Cardiac septum (tissue), 1 donor: Measurements from ENCODE around the gene ADAMTS4. TPM values are rescaled to one million over a fixed set of nuclear protein-coding genes. Genes with fewer than 3 reads are reported as not detected.

Source experiments
- DNase-seq: peaks from one replicate; pipeline ENCODE4 v3.0.0-alpha.2; 2020; ENCODE audit warnings: low spot score
- intact Hi-C: fragments of 100-400 bp; cut with DNase I; formaldehyde crosslinking; loops from one replicate; pipeline ENCODE4 v1.14.0; 2022
- total RNA-seq: library from RNA; stranded (reverse); fragmentation: NEBNext Ultra II Directional; extraction: Animal tissue kit (Norgen Biotek cat#: 25700); gene quantifications from one replicate; pipeline ENCODE4 v1.2.1, GENCODE V29; 2021
- donor health status: DM: no; HTN: no; CAD: no.

ADAMTS4 gene
- total RNA-seq, 1 donor from 2014 or later, result 24.0 TPM

DNA sequence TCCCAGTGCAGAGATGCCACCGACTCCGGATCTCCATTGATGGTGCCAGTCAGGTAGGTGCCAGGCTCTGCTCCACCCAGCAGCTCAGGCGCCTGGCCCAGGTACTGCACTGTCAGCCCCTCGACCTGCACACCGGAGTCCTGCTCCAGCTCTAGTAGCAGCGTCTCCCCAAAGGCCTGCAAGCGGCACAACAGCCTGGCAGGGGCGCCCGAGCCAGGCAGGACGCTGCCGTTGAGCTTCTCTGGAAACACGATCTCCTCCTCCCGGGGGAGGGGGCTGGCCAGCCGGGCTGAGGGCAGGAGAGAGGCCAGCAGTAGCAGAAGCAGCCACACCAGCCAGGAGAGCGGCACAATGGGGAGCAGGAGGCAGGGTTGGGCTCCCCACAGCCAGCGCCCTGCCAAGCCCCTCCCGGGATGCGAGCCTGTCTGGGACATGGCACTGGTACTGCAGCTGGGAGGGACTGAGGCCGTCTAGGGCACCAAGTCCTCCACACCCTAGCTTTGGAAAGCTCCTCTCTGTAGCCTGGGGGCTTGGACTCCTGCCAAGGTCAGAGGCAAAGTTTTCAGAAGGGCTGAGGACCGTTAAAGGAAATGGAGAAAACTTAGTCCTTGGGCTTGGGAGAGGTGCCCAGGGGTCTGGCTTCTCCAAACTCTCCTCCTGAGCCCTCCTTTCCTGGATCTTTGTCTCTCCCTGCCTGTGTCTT lies 509 bp downstream of the ADAMTS4 start:
- intact Hi-C loops, result loop anchor here (5.0 kb wide), 1 partner anchor 529 kb away; no protein-coding TSS in a partner anchor
- DNase-seq, result no peak

DNA sequence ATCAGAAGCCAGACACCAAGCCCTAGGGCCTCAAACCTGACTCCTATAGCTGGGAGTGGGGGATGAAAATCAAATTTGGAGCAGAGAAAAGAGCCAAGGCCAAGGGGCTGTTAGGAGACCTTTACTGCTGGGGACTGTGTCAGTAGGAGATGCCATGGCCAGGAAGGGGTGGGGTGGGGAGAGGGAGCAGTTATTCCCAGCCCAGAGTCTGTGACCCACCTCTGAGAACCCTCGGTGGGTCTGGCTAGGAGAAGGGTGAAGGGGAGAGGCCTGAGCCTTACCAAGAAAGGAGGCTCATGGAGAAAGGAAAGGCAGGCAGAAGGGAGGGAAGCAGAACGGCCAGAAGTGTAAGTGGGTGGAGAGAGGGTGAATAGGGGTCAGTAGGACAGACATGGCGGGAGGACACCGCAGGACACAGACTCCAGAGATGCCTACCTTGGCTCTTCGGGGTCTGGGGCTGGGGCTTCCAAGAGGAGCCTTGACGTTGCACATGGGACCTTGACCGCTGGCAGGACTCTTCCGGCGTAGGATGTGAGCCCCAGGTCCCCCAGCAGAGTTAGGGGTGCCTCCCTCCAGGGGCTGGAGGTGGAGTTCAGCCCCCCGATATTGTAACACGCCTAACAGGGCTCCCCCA lies 1.2 kb downstream of the ADAMTS4 start:
- no peak for DNase-seq
- intact Hi-C loops, result loop anchor here (5.0 kb wide), 1 partner anchor 530 kb away; no protein-coding TSS in a partner anchor

DNA sequence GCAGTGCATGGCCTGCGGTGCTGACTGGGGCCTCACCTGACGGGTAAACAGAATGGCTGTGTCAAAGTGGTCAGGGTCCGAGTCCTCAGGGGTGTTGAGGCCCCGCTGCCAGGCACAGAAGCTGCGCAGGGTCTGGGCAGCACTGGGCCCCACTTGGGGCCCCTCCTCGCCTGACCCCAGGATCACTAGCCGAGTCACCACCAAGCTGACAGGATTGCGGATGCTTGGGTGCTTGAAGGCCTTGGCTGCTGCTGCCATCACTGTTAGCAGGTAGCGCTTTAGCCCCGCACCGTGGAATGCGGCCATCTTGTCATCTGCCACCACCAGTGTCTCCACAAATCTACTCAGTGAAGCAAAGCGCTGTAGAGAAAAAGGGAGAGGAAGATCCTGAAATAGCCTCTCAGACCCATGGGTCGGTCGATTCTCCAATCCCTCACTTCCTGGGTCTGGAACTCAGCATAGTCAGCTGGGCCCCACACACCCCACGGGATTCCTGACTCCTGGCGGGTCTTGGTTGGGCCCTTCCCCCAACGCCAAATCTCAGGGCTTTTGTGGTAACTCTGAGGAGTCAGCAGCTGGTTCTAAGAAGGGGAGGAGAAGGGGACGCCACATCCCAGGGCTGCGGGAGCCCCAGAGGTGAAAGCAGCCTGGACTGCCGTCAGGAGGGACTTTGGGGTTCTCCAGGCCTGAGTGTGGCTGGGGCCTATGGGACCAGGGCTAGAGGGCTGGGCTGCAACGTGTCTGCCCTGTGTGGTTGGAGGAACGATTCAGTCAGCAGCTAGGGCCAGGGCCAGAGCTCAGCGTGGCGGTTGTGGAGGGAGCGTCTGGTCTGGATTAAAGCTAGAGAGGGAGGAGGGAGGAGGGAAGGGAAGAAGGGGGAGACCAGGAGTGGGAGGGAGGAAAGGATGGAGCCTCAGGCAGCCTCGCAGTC lies 2.1 kb downstream of the ADAMTS4 start:
- DNase-seq, result no peak
- intact Hi-C loops, result loop anchor here (5.0 kb wide), 1 partner anchor 531 kb away; no protein-coding TSS in a partner anchor

DNA sequence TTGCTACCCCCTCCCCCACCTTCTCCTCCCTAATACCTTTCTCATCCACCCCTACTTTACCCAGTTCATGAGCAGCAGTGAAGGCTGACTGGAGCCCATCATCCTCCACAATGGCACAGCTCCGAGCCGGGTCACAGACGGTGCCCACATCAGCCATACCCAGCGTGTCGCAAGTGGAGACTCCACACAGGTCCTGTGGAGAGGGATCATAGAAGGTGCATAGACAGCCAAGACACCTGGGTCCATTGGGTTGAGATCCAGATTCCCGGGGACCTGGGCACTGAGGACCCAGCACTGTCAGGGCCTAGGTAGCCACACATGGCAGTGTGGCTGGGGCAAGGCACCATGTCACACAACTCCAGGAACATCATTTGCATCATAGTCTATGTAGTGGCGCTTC lies 2.7 kb downstream of the ADAMTS4 start:
- intact Hi-C loops, result loop anchor here (5.0 kb wide), 1 partner anchor 531 kb away; no protein-coding TSS in a partner anchor
- DNase-seq, result no peak

DNA sequence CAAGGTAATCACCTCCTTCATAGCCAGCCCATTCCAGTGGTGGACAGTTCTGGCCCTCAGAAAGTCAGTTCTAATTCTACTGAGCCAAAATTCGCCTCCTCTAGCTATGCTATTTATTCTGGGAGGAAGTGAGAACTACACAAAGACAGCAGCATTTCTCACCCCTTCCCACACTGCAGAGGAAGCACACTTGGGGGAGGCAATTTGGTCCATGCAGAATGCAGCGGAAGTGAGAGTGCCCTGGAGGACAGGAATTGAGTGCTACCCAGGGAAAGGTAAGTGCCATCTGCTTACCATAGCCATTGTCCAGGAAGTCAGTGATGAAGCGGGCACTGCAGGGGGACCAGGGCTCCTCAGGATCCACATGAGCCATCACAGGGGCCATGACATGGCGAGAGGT lies 3.7 kb downstream of the ADAMTS4 start:
- DNase-seq, result no peak
- intact Hi-C loops, result loop anchor here (5.0 kb wide), 1 partner anchor 532 kb away; no protein-coding TSS in a partner anchor

DNA sequence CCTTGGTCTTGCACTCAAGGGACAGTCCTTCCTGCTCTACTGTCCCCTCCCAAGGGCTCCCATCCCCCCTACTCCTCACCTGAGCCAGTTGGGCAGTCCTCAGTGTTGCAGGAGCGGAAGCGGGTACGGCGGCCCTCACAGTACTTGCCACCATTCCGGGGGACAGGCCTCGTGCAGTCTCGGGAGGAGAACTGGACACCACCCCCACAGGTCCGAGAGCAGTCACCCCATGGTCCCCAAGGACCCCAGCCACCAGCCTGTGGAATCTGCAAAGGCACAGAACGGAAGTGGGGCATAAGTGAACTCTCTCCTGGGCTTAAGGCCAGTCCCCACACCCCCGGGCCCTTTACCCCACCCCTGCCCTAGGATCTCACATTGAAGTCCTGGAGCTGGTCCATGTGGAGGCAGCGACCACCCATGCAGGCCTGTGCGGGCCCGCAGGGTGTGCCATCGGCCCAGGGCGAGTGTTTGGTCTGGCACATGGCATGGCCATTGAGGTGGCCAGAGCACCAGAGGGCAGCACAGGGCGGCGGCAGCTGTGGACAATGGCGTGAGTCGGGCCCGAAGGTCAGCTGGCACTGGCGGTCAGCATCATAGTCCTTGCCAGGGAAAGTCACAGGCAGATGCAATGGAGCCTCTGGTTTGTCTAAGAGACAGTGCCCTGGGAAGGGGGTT lies 5.2 kb downstream of the ADAMTS4 start:
- intact Hi-C loops, result loop anchor here (5.0 kb wide), 1 partner anchor 99 kb away; no protein-coding TSS in a partner anchor
- DNase-seq, result no peak

DNA sequence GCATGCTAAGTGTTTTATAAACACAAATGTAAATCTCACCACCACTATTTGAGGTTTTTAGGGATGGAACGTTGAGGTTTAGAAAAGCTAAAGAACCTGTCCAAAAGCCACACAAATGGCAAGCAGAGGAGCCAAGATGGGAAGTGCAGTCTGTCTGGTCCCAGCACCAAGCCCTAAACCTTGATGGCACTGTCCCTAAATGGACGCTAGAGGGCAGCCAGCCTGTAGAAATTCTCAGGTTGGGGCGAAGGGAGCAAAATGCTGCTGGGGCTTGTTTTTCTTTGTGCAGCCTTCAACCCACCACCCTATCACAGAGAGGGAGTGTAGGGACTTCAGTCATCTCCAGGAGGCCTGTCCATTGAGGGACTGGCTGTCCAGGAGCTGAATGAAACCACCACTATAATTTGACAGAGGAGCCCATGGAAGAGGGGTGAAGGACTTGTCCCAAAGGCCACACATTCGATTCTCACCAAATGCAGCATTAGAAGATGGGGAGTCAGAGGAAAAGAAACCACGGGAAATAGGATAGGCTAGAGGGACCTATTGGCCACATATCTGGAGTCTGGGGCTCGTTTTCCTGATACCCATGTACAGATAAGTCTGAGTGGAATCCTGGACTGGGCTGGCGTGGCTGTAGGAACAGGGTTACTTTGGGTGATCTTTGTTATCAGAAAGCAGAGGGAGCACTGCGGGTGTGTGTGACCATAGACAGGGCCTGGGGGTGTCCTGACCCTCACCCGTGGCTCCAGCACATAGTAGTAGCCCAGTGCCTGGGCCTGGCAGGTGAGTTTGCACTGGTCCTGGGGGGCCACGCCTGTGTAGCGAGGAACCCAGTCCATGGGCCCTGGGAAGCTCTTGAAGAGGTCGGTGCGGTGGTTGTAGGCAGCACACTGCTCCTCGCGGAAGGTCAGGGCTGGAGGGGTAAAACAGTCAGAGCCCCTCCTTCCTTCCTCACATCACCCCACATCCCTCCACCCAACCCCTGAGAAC lies 6.1 kb downstream of the ADAMTS4 start:
- intact Hi-C loops, result loop anchor here (5.0 kb wide), 1 partner anchor 100 kb away; no protein-coding TSS in a partner anchor
- no peak for DNase-seq

DNA sequence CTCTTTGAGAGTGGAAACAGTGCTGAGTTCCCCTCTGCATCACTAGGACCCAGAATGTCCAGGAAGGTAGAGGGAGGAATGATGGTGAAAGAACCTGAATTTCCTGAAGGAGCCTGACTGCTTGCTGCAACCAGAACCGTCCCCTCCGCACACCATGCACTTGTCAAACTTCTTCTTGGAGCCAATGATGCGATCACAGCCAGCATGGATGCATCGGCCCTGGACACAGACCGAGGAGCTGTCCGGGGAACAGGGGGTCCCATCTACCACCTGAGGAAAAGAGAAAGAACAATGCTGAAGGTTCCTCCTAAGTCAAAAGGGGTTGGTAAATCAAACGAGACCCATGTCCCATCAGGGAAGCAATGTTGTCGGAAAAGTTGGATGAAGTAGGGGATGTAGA lies 6.9 kb downstream of the ADAMTS4 start:
- DNase-seq, result no peak
- intact Hi-C loops, result loop anchor here (5.0 kb wide), 1 partner anchor 100 kb away; no protein-coding TSS in a partner anchor

DNA sequence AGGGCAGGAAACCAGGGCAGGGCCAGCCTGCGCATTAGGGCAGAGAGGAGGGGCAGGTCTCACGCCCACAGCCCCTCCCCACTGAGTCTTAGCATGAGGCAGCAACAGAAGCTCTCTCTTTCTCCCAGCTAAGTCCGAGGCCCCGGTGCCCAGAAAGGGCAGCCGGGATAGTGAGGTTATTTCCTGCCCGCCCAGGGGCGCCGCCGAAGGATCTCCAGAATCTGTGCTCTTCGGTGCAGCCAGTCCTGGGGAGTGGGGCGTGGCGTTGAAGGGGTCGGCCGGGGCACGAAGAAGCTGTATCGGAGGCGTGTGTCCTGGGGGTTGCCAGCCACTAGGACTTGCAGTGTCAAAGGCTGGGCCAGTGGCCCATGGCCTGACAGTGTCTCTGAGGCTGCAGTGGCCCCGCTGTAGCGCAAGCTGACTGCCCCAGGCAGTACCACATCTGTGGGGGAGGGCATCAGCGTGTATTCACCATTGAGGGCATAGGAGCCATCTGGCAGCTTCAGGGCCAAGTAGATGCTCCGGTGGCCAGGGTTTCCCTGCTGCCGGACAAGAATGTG lies 7.8 kb downstream of the ADAMTS4 start:
- intact Hi-C loops, result loop anchor here (5.0 kb wide), 1 partner anchor 101 kb away; no protein-coding TSS in a partner anchor
- no peak for DNase-seq

DNA sequence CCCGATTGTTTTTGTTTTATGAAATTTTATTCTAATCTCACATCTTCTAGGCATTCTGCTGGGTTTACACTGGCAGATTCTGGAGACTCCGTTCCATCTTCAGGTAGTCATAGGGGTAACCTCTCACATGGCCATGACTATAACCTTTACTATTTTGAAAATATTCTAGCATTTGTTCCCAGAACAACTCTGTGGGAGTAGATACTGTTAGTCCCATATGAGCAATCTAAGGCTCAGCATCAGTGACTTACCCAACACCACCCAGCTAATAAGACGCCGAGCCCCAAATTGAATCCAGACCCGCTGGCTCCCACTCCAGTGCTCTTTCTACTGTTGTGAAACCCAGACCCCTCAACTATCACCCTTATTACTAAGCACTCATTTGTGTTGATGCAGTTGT lies 9.8 kb downstream of the ADAMTS4 start:
- DNase-seq, result no peak
- intact Hi-C loops, result no loop called here

DNA sequence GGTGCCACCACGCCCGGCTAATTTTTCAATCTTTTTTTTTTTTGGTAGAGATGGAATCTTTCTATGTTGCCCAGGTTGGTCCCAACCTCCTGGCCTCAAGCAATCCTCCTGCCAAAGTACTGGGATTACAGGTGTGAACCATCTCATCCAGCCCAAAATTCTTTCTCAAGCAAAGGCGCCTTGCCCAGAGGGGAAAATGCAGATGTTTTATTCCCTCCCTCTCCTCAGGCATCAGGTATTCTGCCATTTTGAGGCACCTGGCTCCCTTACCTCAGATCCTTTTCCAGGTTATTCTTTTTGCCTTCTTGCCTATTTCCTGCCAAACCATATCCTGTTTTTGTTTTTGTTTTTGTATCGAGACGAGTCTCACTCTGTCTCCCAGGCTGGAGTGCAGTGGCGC lies 10.5 kb downstream of the ADAMTS4 start:
- no peak for DNase-seq
- intact Hi-C loops, result no loop called here

DNA sequence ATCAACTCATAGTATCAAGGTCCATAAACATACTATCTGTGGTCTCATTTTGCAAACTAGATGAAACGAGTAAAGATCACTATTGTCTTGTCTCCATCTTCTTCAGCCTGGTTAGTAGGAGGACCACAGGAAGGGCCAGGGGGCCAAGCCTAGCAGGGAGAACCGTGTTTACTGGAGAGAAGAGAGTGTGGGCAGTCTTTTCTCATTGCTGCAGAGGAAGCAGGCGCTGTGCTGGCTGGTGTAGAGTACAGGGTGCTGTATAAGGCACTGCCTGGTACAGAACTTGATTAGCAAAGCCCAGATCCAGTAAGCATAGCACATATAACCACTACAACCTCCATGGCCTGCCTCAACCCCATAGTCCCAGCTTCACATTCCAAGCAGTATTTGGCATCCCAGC lies 11.5 kb downstream of the ADAMTS4 start:
- intact Hi-C loops, result no loop called here

DNA sequence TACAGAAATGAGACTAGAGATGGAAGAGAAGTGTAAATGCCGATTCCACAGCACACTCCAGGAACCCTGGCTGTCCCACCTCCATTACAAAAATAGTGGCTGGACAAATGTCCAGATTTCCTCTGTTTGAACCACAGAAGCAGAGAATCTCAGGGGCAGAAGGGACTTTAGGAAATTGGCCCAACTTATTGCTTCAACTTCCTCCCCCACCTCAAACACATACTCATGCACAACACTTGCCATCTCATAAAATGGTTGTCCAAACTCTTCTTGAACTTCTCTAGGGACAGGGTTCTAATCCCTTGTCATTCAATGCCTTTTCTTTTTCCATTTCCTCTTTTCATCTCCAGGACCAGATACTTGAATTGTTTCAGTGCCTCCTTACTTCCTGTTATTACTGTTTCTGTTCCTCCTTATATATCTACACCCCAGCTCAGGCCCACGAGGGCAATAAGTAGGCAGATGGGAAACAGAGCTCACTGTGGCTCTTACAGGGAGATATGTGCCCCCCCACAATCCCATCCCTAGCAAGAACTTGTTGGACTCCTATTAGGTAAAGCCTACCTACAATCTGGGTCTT lies 13.0 kb downstream of the ADAMTS4 start:
- no peak for DNase-seq
- intact Hi-C loops, result no loop called here

More for the DNA sequence above, 11.5 kb downstream of the ADAMTS4 start:
- no peak for DNase-seq

DNA sequence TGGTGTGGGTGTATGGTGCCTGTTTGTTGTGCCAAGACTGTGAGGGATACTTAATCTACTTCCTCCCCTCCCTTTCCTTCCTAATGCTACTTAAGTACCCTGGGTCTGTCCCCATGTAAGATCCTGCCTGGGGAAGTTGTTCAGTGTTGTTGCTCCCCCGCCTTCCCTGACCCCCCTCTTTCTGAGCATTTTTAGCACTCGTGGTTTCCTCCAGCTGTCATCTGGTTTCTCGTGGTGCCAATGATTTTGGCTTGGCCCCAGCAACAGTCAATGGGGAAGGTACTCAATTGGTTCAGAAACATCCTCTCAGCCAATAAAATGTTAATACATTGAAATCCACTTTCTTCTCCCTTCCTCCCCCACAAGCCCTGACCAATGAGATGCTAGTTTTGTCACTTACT lies 13.6 kb downstream of the ADAMTS4 start:
- no peak for DNase-seq
- intact Hi-C loops, result no loop called here

DNA sequence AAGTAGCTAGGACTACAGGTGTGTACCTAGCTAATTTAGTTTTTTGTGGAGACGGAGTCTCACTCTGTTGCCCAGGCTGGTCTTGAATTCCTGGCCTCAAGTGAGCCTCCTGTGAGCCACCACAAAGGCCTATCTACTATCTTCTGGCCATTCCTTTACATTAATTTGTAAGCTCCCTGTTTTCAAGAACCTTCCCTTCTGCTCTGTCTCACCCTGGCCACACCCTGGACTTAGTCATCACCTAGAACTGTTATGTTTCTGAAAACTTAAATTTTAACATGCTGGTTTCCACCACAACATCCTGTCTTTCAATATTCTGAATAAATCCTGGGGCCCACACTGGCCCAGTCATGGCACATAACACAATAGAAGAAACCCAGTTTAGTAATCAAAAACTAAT lies 16.6 kb downstream of the ADAMTS4 start:
- intact Hi-C loops, result no loop called here
- no peak for DNase-seq

DNA sequence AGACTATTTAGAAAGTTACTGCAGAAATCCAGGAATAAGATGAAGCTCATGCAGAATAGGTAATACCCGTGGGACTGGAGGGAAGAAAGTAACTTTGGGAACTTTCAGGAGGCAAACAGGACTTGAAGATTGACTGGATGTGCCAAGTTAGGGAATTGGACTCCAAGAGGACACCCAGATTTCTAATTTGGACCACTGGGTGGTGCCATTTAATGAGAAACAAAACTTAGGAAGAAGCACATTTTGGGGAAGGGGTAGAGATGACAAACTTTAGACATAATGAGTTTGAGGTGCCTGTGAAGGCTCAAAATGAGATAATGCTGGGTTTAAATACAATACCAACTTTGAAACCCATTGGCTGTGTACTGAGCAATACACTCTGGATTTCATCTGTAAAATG lies 18.2 kb downstream of the ADAMTS4 start:
- no peak for DNase-seq
- intact Hi-C loops, result no loop called here

DNA sequence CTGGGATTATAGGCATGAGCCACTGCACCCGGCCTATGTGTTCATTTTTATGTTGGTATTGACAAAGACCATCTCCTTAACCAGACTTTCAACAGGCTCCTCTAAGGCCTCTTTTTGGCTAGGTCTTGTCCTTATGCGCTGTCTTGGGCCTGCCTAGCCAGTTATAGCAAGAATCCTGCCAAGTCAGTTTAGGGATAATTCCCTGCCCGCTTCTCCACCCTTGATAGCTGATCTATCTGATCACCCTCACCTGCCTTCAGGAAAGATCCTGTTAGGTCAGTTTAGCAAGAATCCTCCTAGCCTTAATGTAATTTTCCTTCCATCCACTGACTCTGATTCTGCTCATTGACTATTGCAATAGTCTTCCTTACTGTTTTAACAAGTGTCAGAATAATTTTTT lies 19.2 kb downstream of the ADAMTS4 start:
- no peak for DNase-seq

DNA sequence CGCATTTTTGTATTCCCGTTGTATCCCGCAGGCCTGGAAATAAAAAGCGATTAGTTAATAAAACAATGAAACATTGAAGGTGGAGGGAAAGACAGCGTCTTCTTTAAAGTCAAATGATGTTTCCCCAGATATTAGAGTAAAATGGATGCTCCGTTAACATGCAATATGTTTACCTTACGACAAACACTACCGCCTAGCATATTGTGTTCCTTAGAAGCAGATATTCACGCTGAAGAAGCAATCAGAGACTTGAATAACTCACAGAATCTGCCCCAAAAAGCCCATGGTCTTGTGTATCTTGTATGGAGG lies 21.0 kb downstream of the ADAMTS4 start:
- intact Hi-C loops, result loop anchor here (1.0 kb wide), 1 partner anchor 12 kb away; the partner anchor contains the start of gene PPOX

More for the DNA sequence above, 19.2 kb downstream of the ADAMTS4 start:
- intact Hi-C loops, result no loop called here

More for the DNA sequence above, 21.0 kb downstream of the ADAMTS4 start:
- DNase-seq, result no peak
